Body of pancreas (tissue), 4 donors: ENCODE results near the gene PMEL.

ENCODE experiments used
- POLR2A ChIP-seq, 3 donors: fragments of 450-650 bp; IDR thresholded peaks; one replicate each; pipeline ENCODE4 v1.6.1; 2016; ENCODE audit warnings: antibody characterized with exemption in 3 of 3, mild to moderate bottlenecking in 2 of 3
- TF ChIP-seq, protein P1 (sequence below), 7 experiments: fragments of 450-650 bp in 4 of 7; fragments of 200-600 bp in 3 of 7; sonication (generic) in 3 of 7; IDR thresholded peaks; one replicate each; pipeline ENCODE4 v1.5.1; 2016 to 2019; ENCODE audit warnings: antibody characterized with exemption in 7 of 7

DNA sequence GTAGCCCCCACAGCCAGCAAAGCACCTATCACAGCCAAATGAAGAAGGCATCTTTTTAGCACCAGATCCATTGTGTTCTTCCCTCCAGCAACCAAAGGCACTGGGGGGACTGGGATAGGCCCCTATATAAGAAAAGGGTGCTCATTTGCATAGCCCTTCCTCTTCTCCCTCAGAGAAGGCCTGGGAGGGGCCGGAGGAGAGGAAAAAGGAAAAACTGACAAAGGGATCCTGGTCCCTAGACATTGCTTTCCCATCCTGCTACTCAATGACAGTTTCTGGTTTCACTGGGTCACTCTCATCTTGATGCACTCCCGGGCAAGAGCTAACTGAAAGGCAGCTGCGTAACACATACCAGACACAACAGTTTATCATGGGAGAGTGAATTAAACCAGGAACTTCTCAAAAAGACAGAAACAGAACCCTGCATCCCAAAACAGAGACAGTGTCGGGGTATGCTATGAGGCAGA is at the start of gene PMEL:
- TF ChIP-seq, protein P1, sequence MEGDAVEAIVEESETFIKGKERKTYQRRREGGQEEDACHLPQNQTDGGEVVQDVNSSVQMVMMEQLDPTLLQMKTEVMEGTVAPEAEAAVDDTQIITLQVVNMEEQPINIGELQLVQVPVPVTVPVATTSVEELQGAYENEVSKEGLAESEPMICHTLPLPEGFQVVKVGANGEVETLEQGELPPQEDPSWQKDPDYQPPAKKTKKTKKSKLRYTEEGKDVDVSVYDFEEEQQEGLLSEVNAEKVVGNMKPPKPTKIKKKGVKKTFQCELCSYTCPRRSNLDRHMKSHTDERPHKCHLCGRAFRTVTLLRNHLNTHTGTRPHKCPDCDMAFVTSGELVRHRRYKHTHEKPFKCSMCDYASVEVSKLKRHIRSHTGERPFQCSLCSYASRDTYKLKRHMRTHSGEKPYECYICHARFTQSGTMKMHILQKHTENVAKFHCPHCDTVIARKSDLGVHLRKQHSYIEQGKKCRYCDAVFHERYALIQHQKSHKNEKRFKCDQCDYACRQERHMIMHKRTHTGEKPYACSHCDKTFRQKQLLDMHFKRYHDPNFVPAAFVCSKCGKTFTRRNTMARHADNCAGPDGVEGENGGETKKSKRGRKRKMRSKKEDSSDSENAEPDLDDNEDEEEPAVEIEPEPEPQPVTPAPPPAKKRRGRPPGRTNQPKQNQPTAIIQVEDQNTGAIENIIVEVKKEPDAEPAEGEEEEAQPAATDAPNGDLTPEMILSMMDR (IDR thresholded peaks at IDR 0.05), result no peak
- TF ChIP-seq POLR2A (IDR thresholded peaks at IDR 0.05), result no peak
